Measurements from ENCODE around the gene MANBA.

GRCh38 chr4:102584091-102584490 lies 176.7 kb downstream of the MANBA start:
- TF ChIP-seq CTCF (IDR thresholded peaks at IDR 0.05), result no peak
- TF ChIP-seq TCF7L2 (IDR thresholded peaks at IDR 0.05; ENCODE audit: low read depth, low read length), result no peak
- no peak for TF ChIP-seq POLR2AphosphoS5 (IDR thresholded peaks at IDR 0.05; ENCODE audit: low read depth, low read length)
- TF ChIP-seq REST (IDR thresholded peaks at IDR 0.05; ENCODE audit: insufficient read depth in 1 of 2, low read depth in 2 of 2, low read length in 1 of 2), result no peak
